Astrocyte of the cerebellum (primary cell): ENCODE data around the gene DSPP.
A peak's percentile ranks its signal among the peaks of the same experiment; 100 is the strongest.

Source experiments
- DNase-seq: peaks from one replicate; pipeline ENCODE4 v3.0.0-alpha.2; 2011; ENCODE audit warnings: low read depth
- H3K4me3 ChIP-seq: 2 replicates; pipeline ENCODE4 v1.5.1; 2011; ENCODE audit warnings: mild to moderate bottlenecking, low read depth, low read length, moderate library complexity
- CTCF ChIP-seq: IDR thresholded peaks from 2 replicates; pipeline ENCODE4 v1.5.1; 2012; ENCODE audit warnings: low read length, low read depth, moderate library complexity, mild to moderate bottlenecking; ENCODE audit errors: missing control alignments
- in situ Hi-C: cut with HindIII; loops from 2 replicates; pipeline ENCODE4 v1.10.0; 2017; ENCODE audit warnings: low sequenced_read_pairs

DSPP gene

GRCh38 chr4:87649980-87650379 is 41.7 kb downstream of the DSPP start, which contains the start of gene DMP1:
DMP1 (plus strand) TSS chr4:87650280; CDS start chr4:87656493, 6,213 bp downstream.
- no peak for TF ChIP-seq CTCF
- in situ Hi-C loops = no loop called here
- no peak within 1 kb of the TSS for H3K4me3 ChIP-seq
- no peak for DNase-seq

- TF ChIP-seq CTCF = no peak
- DNase-seq = no peak
- H3K4me3 ChIP-seq = no peak overlapping the region
- in situ Hi-C loops = no loop called here
Measured at GRCh38 chr4:87650938-87651337, 42.6 kb downstream of the DSPP start.

GRCh38 chr4:87651941-87652340 is 43.6 kb downstream of the DSPP start:
- no peak overlapping the region for H3K4me3 ChIP-seq
- in situ Hi-C loops = no loop called here
- no peak for TF ChIP-seq CTCF
- no peak for DNase-seq

- no peak for TF ChIP-seq CTCF
- DNase-seq = no peak
- in situ Hi-C loops = no loop called here
- H3K4me3 ChIP-seq = no peak overlapping the region
Measured at GRCh38 chr4:87654487-87655044, 46.2 kb downstream of the DSPP start.

GRCh38 chr4:87657525-87657924 is 49.2 kb downstream of the DSPP start:
- no peak for TF ChIP-seq CTCF
- in situ Hi-C loops = no loop called here
- no peak overlapping the region for H3K4me3 ChIP-seq
- peak; percentile 71 for DNase-seq

- no peak overlapping the region for H3K4me3 ChIP-seq
- no peak for TF ChIP-seq CTCF
- no peak for DNase-seq
- in situ Hi-C loops = no loop called here
Measured at GRCh38 chr4:87659247-87659931, 51.1 kb downstream of the DSPP start.

- DNase-seq = no peak
- TF ChIP-seq CTCF = no peak
- in situ Hi-C loops = no loop called here
- H3K4me3 ChIP-seq = no peak overlapping the region
Measured at GRCh38 chr4:87662871-87663270, 54.5 kb downstream of the DSPP start.
